ENCODE data around the gene MAGEB17.
"Not testable (repeated sequence)": the region's sequence is repeated elsewhere in the genome, so short reads cannot be mapped to it uniquely, and the experiment has no call there.

MAGEB17 gene

GRCh38 chrX:16156692-16157331 lies 10.5 kb upstream of the MAGEB17 start:
- no peak for DNase-seq (ENCODE audit: low read depth in 4 of 4, low spot score in 1 of 4)

GRCh38 chrX:16160729-16161128 lies 6.6 kb upstream of the MAGEB17 start:
- no peak for DNase-seq (ENCODE audit: low read depth in 4 of 4, low spot score in 1 of 4)

- DNase-seq (ENCODE audit: low read depth in 4 of 4, low spot score in 1 of 4) = not testable (repeated sequence)
These were observed 6.1 kb upstream of the MAGEB17 start for GRCh38 chrX:16161173-16161572.

- no peak for DNase-seq (ENCODE audit: low read depth in 4 of 4, low spot score in 1 of 4)
These were observed 4.9 kb upstream of the MAGEB17 start for GRCh38 chrX:16162391-16162790.

GRCh38 chrX:16164748-16165147 lies 2.5 kb upstream of the MAGEB17 start:
- no peak for DNase-seq (ENCODE audit: low read depth in 4 of 4, low spot score in 1 of 4)

- no peak for DNase-seq (ENCODE audit: low read depth in 4 of 4, low spot score in 1 of 4)
These were observed 3.8 kb downstream of the MAGEB17 start for GRCh38 chrX:16171039-16171438.

- no peak for DNase-seq (ENCODE audit: low read depth in 4 of 4, low spot score in 1 of 4)
These were observed 4.7 kb downstream of the MAGEB17 start for GRCh38 chrX:16171944-16172343.

GRCh38 chrX:16172391-16172790 lies 5.1 kb downstream of the MAGEB17 start:
- DNase-seq (ENCODE audit: low read depth in 4 of 4, low spot score in 1 of 4) = no peak

GRCh38 chrX:16175329-16176061 lies 8.2 kb downstream of the MAGEB17 start:
- no peak for DNase-seq (ENCODE audit: low read depth in 4 of 4, low spot score in 1 of 4)

- DNase-seq (ENCODE audit: low read depth in 4 of 4, low spot score in 1 of 4) = no peak
These were observed 10.0 kb downstream of the MAGEB17 start for GRCh38 chrX:16177260-16177659.

- DNase-seq (ENCODE audit: low read depth in 4 of 4, low spot score in 1 of 4) = not testable (repeated sequence)
These were observed 16.6 kb downstream of the MAGEB17 start for GRCh38 chrX:16183843-16184242.

GRCh38 chrX:16185725-16186136 lies 18.4 kb downstream of the MAGEB17 start:
- DNase-seq (ENCODE audit: low read depth in 4 of 4, low spot score in 1 of 4) = no peak

- no peak for DNase-seq (ENCODE audit: low read depth in 4 of 4, low spot score in 1 of 4)
These were observed 19.2 kb downstream of the MAGEB17 start for GRCh38 chrX:16186380-16187007.

- DNase-seq (ENCODE audit: low read depth in 4 of 4, low spot score in 1 of 4) = no peak
These were observed 19.9 kb downstream of the MAGEB17 start for GRCh38 chrX:16187024-16187760.

GRCh38 chrX:16188687-16189086 lies 21.4 kb downstream of the MAGEB17 start:
- no peak for DNase-seq (ENCODE audit: low read depth in 4 of 4, low spot score in 1 of 4)

GRCh38 chrX:16191605-16192004 lies 24.3 kb downstream of the MAGEB17 start:
- DNase-seq (ENCODE audit: low read depth in 4 of 4, low spot score in 1 of 4) = no peak

- no peak for DNase-seq (ENCODE audit: low read depth in 4 of 4, low spot score in 1 of 4)
These were observed 29.5 kb downstream of the MAGEB17 start for GRCh38 chrX:16196829-16197228.

GRCh38 chrX:16199343-16199742 lies 32.1 kb downstream of the MAGEB17 start:
- no peak for DNase-seq (ENCODE audit: low read depth in 4 of 4, low spot score in 1 of 4)

- no peak for DNase-seq (ENCODE audit: low read depth in 4 of 4, low spot score in 1 of 4)
These were observed 35.7 kb downstream of the MAGEB17 start for GRCh38 chrX:16202943-16203342.

GRCh38 chrX:16204538-16204937 lies 37.3 kb downstream of the MAGEB17 start:
- no peak for DNase-seq (ENCODE audit: low read depth in 4 of 4, low spot score in 1 of 4)

- no peak for DNase-seq (ENCODE audit: low read depth in 4 of 4, low spot score in 1 of 4)
These were observed 38.6 kb downstream of the MAGEB17 start for GRCh38 chrX:16205840-16206239.

- DNase-seq (ENCODE audit: low read depth in 4 of 4, low spot score in 1 of 4) = no peak
These were observed 40.4 kb downstream of the MAGEB17 start for GRCh38 chrX:16207634-16208033.

All from stimulated activated CD4-positive, alpha-beta T cell treated with anti-CD3 and anti-CD28 coated beads, Interleukin-1b, Interleukin-23, amount 100 ng/mL, for 24 hours (primary cell).